Hypothalamus (tissue), 51 donors: ENCODE measurements around the gene DIP2C.
"Not testable (repeated sequence)": the region's sequence is repeated elsewhere in the genome, so short reads cannot be mapped to it uniquely, and the experiment has no call there.

Source experiments
- DNase-seq, 51 donors: peaks; one replicate each; lab custom pipeline; 2025; lab: John Stamatoyannopoulos, UW

DIP2C gene

DNA sequence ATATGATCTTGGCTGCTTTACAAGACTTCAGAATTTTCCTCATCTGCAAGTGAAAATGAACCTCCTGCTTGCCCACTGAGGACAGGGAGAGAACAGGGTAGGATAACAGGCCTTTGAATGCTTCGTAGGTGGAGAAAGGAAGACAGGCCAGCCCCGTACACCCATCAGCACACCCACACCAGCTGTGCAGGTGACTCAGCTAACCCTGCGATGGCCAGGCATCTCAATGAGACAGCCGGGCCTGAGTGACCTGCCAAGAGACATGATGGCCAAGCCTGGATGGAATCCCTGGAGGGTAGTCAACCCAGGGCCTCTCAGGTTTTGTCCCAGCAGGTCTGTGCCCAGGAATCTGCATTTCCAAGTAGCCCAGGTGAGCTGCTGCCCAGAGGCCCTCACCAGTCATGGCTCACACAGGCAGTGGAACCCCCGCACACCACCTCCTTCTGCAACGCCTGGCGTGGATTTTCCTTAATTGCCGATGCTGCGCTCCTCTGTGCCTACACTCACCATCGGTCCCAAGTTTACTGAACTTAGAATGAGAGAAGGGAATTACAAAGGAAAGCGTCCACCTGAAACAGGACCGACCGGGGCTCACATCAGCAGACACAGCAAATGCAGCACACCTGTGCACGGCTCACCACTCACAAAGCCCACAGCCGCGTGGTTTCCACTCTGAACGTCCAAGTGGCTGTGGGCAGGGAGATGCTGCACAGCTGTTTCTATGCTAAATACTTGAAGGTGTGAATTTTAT lies 163.7 kb downstream of the DIP2C start:
- DNase-seq, result no peak

DNA sequence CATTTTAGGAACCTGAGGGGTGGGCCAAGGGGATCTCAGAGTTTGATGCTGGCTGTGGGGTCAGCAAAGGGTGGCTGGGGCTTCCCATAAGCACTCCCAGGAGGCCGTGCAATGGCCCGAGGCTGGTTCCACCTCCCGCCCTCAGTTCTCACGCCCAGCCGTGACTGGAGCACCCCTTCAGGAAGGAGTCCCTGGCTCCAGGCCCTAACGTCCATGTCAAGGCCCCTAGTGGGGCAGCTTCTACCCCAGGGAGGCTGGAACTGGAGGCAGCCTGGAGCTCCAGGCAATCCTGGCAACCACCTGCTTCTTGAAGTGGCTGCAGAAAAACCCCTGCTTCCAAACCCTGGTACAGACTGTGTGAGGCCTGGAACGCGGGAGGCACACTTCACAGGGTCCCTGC lies 165.5 kb downstream of the DIP2C start:
- DNase-seq, result no peak

DNA sequence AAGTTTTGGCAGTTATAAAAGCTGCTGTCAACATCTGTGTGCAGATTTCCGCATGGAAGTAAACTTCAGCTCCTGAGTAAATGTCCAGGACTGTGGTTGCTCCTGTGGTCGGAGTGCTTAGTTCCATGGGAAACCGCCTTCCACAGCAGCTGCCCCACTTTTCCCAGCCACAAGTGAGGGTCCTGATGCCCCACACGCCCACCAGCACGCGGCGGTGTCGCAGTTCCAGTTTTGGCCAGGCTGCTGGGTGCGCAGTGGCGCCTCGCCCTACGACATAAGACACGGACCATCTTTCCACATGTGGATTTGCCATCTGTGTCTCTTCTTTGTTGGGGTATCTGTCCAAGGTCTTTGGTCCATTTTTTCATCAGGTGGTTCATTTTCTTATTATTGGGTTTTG lies 167.1 kb downstream of the DIP2C start:
- DNase-seq, result no peak

DNA sequence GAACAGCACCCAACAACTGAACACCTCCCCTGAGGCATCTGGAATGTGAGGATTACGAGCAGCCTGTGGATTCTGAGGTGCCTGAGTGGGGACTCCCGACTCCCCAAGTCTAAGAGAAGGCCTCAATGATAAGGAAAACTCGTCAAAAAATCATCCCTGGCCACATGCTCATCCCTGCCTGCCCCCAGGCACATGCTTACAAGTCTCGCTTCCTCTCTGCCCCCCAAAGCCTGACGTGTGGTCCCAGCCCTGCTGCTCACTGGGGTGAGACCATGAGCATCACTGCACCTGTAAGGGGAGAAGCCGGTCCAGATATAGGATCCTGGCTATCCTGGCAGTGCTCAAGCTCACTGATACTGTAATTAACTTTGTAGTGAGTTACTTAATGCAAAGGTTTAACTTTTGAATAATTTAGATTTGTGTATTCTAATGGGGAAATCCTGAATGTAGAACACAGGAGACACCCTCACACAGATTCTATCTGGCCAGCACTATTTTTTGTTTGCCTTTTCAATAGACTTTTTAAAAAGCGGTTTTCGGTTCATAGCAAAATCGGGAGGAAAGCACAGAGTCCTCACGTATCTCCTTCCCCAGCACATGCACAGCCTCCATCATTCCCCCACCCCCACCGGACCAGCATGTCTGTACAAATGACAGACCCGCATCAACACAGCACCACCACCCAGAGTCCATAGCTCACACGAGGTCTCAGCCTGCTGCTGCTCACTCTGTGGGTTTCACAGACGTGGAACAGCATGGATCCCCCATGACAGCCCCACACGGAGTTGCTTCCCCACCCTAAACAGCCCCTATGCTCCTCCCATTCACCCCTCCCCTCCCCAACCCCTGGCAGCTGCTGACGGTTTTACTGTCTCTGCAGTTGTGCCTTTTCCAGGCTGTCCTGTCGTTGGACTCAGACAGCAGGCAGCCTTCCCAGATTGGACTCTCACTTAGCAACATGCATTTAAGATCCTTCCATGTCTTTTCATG lies 167.9 kb downstream of the DIP2C start:
- DNase-seq, result peak in 28 of 51 donors; percentile 12 to 69 (median 42)

DNA sequence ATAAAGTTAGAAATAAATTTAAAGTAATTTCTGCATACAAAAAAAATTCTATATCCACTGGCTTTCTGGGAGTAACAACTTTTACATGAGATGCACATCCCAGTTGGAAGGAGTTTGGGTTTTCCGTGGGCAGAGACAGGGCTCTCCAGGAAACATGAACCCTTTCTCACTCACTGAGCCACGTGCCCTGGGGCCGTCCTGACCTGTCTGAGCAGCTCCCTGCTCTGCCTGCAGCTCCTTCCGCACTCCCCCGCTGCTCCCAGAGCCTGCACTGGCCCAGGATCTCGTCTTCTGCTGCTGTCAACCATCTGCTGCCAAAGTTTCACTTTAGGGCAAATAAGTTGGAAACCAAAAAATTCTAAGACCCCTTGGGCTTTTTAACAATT lies 169.1 kb downstream of the DIP2C start:
- DNase-seq, result no peak

DNA sequence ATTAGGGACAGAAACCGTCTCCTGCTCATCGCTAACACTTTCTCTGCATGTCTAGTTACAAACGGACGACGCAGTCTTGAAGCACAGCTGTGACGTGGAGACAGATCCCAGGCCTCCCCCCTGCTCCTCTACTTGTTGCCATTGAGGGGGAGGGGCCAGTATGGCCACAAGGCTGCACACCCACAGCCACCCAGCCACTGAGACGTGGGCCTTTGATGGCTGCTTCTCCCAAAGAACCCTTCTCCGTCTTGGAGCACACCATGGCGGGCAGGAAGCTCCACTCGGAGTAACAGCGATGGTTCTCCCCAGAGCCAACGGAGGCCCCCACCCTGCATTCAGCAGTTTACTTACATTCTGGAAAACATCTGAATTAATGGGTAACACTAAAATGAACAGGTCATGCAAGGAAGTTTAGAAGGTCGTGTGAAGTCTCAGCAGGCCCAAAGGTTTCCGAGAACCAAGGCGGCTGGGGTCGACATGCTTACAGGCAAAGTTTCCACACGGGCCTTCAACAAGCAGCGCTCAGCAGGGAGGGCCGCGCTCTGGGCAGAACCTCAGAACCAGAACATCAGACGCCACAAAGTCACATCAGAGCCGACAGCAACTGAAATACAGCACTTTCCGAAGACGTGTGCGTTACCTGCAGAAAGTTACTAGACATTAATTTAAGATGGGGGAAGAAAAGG lies 169.6 kb downstream of the DIP2C start:
- DNase-seq, result no peak

DNA sequence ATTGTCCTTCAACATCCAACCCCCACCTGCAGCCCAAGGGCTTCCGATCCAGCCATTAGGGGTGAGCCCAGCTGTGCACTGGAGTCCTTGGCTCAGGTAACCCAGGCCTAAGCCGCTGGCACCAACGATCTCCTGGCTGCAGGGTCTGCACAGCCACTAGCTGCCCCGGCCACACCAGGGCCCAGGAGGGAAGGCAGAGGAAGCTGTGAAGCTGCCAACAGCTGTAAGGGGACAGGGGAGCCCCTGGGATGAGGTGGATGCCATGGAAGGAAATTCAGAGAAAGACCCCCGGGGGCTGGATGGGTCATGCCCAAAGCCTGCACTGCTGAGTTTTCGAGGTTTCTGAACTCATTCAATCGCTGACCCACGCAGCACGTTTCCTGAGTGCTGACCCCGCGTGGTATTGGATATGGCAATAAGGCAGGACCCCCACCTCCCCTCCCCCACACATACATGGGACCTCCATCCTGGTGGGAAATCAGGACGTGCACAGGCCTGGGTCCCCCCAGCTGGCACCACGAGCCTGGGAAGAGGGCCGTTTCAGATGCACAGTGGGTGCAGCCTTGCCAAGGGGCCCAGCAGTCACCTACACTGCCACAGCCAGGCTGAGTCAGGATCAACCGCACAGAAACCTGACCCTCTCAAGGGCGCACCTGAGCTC lies 170.3 kb downstream of the DIP2C start:
- DNase-seq, result no peak

DNA sequence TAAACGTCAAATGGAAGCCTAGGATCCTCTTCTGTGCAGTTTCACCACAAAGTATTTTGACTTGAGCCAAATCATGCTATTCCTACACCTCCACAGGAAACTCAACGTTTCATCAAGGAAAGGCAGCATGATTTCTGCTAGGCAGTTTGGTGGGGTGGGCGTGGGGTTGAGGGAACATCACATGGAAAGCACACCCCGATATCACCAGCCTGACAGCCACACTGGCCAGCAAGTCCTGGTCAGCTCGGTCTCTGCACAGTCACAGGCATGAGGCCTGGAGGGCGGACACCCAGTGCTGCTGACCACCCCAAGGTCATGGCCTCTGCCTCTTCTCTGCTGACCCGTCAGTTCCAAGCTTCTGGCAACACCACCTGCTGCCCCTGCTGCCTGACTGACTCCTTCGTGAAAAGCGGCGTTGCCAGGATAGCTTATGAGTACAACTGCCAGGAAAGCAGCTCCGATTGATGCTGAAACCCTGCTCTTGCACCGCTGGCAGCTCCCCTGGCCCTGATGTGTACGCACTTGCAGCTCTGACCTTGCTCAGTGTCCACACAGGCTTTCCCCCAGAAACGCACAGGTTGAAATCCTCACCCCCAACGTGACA lies 171.5 kb downstream of the DIP2C start:
- DNase-seq, result peak in 2 of 51 donors; percentile 35

DNA sequence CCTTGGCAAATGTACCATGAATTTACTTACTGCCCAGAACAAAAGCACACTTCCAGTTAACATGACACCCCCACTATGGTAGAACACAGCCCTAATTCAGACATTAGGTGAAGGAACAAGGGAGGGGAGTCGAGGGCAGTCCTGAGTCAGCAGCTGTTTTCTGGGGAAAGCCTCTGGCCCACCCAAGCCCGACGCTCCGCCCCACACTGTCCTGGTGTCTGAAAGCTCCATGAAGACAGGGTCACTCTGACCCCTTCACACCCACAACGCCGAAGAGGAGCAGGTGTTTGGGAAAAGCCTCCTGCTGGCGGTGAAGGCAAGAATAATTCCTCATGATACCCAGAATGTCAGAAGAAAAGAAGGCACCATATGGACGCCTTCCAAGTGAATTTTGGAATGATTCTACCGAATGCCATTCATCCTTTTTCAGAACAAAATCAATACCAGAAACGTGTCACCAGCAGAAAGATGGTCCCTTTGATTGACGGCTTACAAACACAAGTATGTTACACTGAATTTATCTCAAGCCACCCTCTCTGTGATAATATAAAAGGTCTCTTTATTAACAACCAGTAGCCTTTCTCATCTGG lies 172.1 kb downstream of the DIP2C start:
- no peak for DNase-seq

DNA sequence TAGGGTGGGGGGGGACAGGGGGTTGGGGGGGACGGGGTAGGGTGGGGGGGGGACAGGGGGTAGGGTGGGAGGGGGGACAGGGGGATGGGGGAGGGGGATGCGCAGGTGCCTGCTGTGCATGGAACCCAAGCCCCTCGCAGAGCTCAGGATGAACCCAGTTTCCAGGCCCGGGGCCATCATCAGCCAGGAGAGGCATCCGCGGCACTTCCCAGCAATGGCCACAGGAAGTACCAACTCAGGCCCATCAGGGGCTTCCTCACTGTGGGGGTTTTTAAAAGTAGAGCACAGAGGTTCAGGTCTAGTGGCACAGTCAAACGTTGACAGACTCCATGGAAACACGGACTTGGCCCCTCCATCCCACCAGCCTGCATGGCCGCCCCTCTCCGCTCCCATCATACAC lies 172.7 kb downstream of the DIP2C start:
- DNase-seq, result no peak

DNA sequence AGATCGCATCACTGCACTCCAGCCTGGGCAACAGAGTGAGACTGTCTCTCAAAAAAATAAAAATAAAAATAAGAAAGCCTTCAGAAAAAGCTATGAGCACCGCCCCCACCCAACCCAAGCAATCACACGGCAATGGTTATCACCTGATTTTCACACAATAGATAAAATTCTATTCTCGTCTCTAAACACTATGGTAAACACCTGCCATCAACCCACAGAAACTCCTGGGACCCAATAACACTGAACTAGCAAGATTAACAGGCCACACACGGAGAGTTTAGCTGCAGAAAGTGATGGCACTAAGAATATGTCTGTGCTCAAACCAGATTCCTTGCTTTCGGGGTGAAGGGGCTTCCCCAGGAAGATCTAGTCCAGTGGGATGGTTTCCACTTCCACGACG lies 173.8 kb downstream of the DIP2C start:
- no peak for DNase-seq

DNA sequence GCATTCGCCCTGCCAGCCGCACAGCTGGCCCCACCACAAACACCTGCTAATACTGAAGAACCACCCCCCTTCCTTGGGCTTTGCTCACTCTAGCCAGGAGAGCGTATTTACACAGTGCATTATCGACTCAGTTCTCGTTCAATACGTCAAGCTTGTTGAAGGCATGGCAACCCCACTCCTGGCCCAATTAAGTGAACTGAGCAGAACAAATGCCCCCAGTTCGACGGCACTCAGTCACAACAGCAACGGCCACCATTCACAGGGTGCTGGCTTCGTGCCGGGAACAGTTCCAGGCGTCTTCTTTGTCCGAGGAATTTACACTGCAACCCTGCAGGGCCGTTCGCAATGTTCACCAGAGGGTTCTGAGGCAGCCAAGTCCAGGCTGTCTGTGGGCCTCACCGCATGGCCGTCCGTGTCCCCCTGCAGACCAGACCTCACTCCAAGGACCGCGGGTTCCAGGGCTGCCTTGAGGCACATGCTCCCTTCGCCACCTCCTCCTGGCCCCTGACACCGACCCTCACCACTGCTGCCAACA lies 175.3 kb downstream of the DIP2C start:
- DNase-seq, result peak in 48 of 51 donors; percentile 28 to 93 (median 78)

DNA sequence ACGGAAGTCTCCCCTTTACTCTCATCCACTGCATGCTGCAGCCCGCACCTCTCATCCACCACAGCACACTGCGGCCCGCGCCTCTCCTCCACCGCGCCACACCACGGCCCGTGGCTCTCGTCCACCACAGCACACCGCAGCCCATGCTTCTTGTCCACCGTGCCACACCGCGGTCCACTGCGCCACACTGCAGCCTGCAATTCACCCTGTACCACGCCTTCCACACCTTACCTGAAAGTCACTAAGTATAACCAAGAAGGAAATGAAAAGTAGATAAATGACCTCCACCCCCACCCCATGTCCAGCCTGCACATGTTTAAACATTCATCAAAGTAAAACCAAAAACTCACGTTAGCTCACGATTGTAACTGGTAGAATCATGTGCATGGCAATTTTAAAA lies 176.1 kb downstream of the DIP2C start:
- no peak for DNase-seq

DNA sequence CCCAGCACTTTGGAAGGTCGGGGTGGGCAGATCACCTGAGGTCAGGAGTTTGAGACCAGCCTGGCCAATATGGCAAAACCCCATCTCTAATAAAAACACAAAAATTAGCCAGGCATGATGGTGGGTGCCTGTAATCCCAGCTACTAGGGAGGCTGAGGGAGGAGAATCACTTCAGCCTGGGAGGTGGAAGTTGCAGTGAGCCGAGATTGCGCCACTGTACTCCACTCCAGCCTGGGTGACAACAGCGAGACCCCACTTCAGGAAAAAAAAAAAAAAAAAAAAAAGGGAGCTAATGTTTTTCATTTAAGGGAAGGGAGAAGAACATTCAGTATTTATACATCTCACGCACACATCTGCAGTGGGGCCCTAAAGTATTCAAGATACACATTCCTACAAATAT lies 176.8 kb downstream of the DIP2C start:
- DNase-seq, result not testable (repeated sequence)

DNA sequence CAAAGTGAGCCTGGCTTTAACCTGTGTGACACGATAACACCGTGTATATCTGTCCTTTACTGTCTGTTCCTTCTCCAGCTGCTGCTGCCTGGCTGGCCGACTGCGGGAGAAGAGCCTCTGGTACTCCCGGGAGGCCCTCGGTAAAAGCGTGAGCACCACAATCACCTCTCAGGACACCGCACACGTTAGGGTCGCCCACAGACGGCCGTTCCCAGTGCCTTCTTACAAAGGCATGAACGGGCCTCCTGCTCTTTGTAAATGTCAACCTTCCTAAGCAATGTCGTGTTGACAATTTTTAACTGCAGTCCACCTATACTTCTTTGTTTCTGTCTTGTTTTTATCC lies 177.6 kb downstream of the DIP2C start:
- no peak for DNase-seq

DNA sequence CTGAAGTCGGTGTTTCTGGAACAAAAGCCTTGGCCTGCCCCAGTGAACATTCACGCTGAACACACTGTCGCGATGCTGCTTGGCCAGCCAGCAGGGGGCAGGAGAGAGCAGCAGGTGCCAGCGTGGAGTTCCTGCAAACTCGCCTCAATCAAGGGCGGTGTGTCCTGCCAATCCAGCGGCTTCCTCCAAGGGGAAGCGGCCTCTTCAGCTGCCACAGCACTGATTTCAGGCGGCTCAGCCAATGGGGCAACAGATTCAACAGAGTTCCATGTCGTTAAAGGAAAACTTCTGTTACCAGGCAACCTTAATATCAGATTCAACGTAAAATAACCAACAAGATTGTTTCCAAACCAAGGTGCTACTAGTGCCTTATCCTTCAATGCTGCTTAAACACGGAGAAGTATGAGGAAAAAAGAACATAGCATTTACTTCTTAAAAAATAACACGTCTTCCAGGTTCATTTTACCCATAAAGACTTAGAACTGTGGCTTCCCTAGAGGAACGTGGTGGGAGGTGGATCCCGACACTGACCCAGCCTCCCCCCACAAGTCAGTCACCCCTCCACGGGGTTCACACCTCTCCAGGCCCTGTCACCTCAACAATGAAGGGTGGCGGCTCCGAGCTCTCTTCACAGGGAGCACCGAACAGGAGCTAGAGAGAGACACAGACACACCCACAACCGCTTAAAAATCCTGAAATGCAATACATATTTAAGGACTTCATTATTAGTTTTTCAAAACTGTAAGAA lies 178.2 kb downstream of the DIP2C start:
- DNase-seq, result peak; percentile 49 to 94 (median 88)

DNA sequence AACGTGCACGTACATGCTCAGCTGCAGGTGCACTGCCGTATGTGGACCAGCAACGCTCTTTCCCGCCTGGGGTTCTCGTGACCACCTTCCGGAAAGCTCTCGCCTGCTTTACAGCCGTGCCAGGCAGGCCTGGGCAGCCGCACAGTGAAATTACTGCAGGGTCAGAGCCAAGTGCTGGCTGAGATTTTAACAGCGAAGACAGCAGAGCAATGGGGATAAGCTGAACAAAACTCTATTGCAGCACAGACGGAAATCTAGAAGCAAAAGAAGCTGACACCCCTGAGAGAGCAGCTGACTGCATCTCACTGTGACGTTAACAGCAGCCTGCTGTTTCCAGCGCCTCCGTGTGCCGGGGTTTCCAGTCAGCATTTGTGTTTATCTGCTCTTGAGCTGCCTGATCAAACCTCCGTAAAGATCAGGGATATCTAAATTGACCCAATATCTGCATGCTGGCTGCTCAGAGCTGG lies 179.0 kb downstream of the DIP2C start:
- DNase-seq, result peak in 37 of 51 donors; percentile 27 to 88 (median 61)

DNA sequence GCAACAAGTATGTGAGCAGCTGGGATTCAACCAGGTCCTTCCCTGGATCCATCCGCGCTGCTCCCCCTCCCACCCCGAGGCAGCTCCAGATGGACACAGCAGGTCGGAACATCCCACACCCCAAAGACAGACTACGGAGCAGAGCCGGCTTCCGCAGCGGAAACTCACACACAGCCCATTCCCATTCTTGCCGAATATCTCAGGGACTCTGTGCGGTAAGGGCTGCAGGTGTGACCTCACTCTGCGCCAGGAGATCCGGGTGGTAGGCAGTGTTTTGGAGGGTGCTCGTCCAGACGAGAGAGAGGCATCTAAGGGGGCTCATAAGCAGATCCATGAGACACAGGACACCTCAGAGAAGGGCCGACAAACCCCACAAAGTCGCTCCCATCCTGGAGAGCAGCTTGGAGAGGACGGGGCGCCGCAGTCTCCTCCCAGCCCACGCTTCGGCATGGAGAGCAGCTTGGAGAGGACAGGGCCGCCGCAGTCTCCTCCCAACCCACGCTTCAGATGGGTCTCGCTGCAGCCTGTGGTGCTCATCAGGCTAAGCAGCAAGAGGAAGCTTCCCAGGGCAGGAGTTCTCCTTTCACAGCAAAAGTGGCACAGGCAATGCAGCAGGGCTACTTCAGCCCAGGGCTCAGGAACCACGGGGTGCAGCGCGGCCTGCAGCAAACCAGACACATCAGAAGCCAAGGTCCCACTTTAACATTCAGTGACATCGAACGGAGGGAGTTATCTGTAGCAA lies 179.9 kb downstream of the DIP2C start:
- no peak for DNase-seq
